ENCODE results near the gene ZBTB40.

Gene ZBTB40

GRCh38 chr1:22454476-22455056, 2.9 kb downstream of the ZBTB40 start:
- H3K4me3 ChIP-seq (ENCODE audit: low read depth, low read length), result no peak overlapping the region
- H3K9me3 ChIP-seq (ENCODE audit: control insufficient read depth, insufficient read depth, low read length), result no peaks in the 10 kb centered on the region
- peaks cover 10% of the 10 kb centered on the region; the same call in 1 of the 2 replicates for H3K4me1 ChIP-seq (ENCODE audit: control insufficient read depth, insufficient read depth, low read length)
- H3K9ac ChIP-seq (ENCODE audit: low read depth, low read length), result no peak overlapping the region
- no peak overlapping the region for H3K27ac ChIP-seq (ENCODE audit: low read depth, low read length)
- H3K36me3 ChIP-seq (ENCODE audit: control insufficient read depth, insufficient read depth, low read length), result no peaks in the 10 kb centered on the region
- no peaks in the 10 kb centered on the region for H3K27me3 ChIP-seq (ENCODE audit: control insufficient read depth, insufficient read depth, low read length)

- no peak overlapping the region for H3K4me3 ChIP-seq (ENCODE audit: low read depth, low read length)
- H3K27me3 ChIP-seq (ENCODE audit: control insufficient read depth, insufficient read depth, low read length), result no peaks in the 10 kb centered on the region
- no peak overlapping the region for H3K27ac ChIP-seq (ENCODE audit: low read depth, low read length)
- H3K36me3 ChIP-seq (ENCODE audit: control insufficient read depth, insufficient read depth, low read length), result no peaks in the 10 kb centered on the region
- peaks cover 9% of the 10 kb centered on the region for H3K4me1 ChIP-seq (ENCODE audit: control insufficient read depth, insufficient read depth, low read length)
- H3K9ac ChIP-seq (ENCODE audit: low read depth, low read length), result no peak overlapping the region
- no peaks in the 10 kb centered on the region for H3K9me3 ChIP-seq (ENCODE audit: control insufficient read depth, insufficient read depth, low read length)
Measured at GRCh38 chr1:22457345-22457744, 5.7 kb downstream of the ZBTB40 start.

- no peak overlapping the region for H3K27ac ChIP-seq (ENCODE audit: low read depth, low read length)
- no peak overlapping the region for H3K9ac ChIP-seq (ENCODE audit: low read depth, low read length)
- H3K36me3 ChIP-seq (ENCODE audit: control insufficient read depth, insufficient read depth, low read length), result no peaks in the 10 kb centered on the region
- H3K4me1 ChIP-seq (ENCODE audit: control insufficient read depth, insufficient read depth, low read length), result peaks cover 9% of the 10 kb centered on the region
- no peaks in the 10 kb centered on the region for H3K9me3 ChIP-seq (ENCODE audit: control insufficient read depth, insufficient read depth, low read length)
- no peaks in the 10 kb centered on the region for H3K27me3 ChIP-seq (ENCODE audit: control insufficient read depth, insufficient read depth, low read length)
- H3K4me3 ChIP-seq (ENCODE audit: low read depth, low read length), result no peak overlapping the region
Measured at GRCh38 chr1:22457836-22458235, 6.2 kb downstream of the ZBTB40 start.

GRCh38 chr1:22461100-22461499, 9.4 kb downstream of the ZBTB40 start:
- Histone ChIP-seq H3K9ac (ENCODE audit: low read depth, low read length) (no peak overlapping the region), H3K36me3 (ENCODE audit: control insufficient read depth, insufficient read depth, low read length) (no peaks in the 10 kb centered on the region), H3K4me3 (ENCODE audit: low read depth, low read length) (no peak overlapping the region), H3K27ac (ENCODE audit: low read depth, low read length) (no peak overlapping the region), H3K9me3 (ENCODE audit: control insufficient read depth, insufficient read depth, low read length) (no peaks in the 10 kb centered on the region), H3K27me3 (ENCODE audit: control insufficient read depth, insufficient read depth, low read length) (no peaks in the 10 kb centered on the region), H3K4me1 (ENCODE audit: control insufficient read depth, insufficient read depth, low read length) (peaks cover 9% of the 10 kb centered on the region)

GRCh38 chr1:22461678-22462527, 10.3 kb downstream of the ZBTB40 start:
- H3K27ac ChIP-seq (ENCODE audit: low read depth, low read length), result no peak overlapping the region
- no peaks in the 10 kb centered on the region for H3K9me3 ChIP-seq (ENCODE audit: control insufficient read depth, insufficient read depth, low read length)
- H3K9ac ChIP-seq (ENCODE audit: low read depth, low read length), result no peak overlapping the region

GRCh38 chr1:22462928-22463327, 11.3 kb downstream of the ZBTB40 start:
- Histone ChIP-seq H3K4me1 (ENCODE audit: control insufficient read depth, insufficient read depth, low read length) (peaks cover 9% of the 10 kb centered on the region), H3K9me3 (ENCODE audit: control insufficient read depth, insufficient read depth, low read length) (no peaks in the 10 kb centered on the region), H3K9ac (ENCODE audit: low read depth, low read length) (no peak overlapping the region), H3K27me3 (ENCODE audit: control insufficient read depth, insufficient read depth, low read length) (no peaks in the 10 kb centered on the region), H3K36me3 (ENCODE audit: control insufficient read depth, insufficient read depth, low read length) (no peaks in the 10 kb centered on the region), H3K27ac (ENCODE audit: low read depth, low read length) (no peak overlapping the region), H3K4me3 (ENCODE audit: low read depth, low read length) (no peak overlapping the region)

More at GRCh38 chr1:22461678-22462527, 10.3 kb downstream of the ZBTB40 start:
- Histone ChIP-seq H3K4me1 (ENCODE audit: control insufficient read depth, insufficient read depth, low read length) (peaks cover 9% of the 10 kb centered on the region), H3K4me3 (ENCODE audit: low read depth, low read length) (no peak overlapping the region), H3K36me3 (ENCODE audit: control insufficient read depth, insufficient read depth, low read length) (no peaks in the 10 kb centered on the region), H3K27me3 (ENCODE audit: control insufficient read depth, insufficient read depth, low read length) (no peaks in the 10 kb centered on the region)

- Histone ChIP-seq H3K27me3 (ENCODE audit: control insufficient read depth, insufficient read depth, low read length) (no peaks in the 10 kb centered on the region), H3K9me3 (ENCODE audit: control insufficient read depth, insufficient read depth, low read length) (no peaks in the 10 kb centered on the region), H3K27ac (ENCODE audit: low read depth, low read length) (no peak overlapping the region), H3K4me3 (ENCODE audit: low read depth, low read length) (no peak overlapping the region), H3K4me1 (ENCODE audit: control insufficient read depth, insufficient read depth, low read length) (peaks cover 9% of the 10 kb centered on the region), H3K9ac (ENCODE audit: low read depth, low read length) (no peak overlapping the region), H3K36me3 (ENCODE audit: control insufficient read depth, insufficient read depth, low read length) (no peaks in the 10 kb centered on the region)
Measured at GRCh38 chr1:22465015-22465565, 13.4 kb downstream of the ZBTB40 start.

GRCh38 chr1:22465671-22466070, 14.0 kb downstream of the ZBTB40 start:
- Histone ChIP-seq H3K27me3 (ENCODE audit: control insufficient read depth, insufficient read depth, low read length) (no peaks in the 10 kb centered on the region), H3K9me3 (ENCODE audit: control insufficient read depth, insufficient read depth, low read length) (no peaks in the 10 kb centered on the region), H3K4me1 (ENCODE audit: control insufficient read depth, insufficient read depth, low read length) (peaks cover 5% of the 10 kb centered on the region; the same call in 1 of the 2 replicates), H3K36me3 (ENCODE audit: control insufficient read depth, insufficient read depth, low read length) (no peaks in the 10 kb centered on the region), H3K4me3 (ENCODE audit: low read depth, low read length) (no peak overlapping the region), H3K27ac (ENCODE audit: low read depth, low read length) (no peak overlapping the region), H3K9ac (ENCODE audit: low read depth, low read length) (no peak overlapping the region)

GRCh38 chr1:22470227-22470626, 18.6 kb downstream of the ZBTB40 start:
- Histone ChIP-seq H3K9me3 (ENCODE audit: control insufficient read depth, insufficient read depth, low read length) (no peaks in the 10 kb centered on the region), H3K27me3 (ENCODE audit: control insufficient read depth, insufficient read depth, low read length) (no peaks in the 10 kb centered on the region), H3K4me3 (ENCODE audit: low read depth, low read length) (no peak overlapping the region), H3K4me1 (ENCODE audit: control insufficient read depth, insufficient read depth, low read length) (no peaks in the 10 kb centered on the region), H3K27ac (ENCODE audit: low read depth, low read length) (no peak overlapping the region), H3K36me3 (ENCODE audit: control insufficient read depth, insufficient read depth, low read length) (no peaks in the 10 kb centered on the region), H3K9ac (ENCODE audit: low read depth, low read length) (no peak overlapping the region)

- no peaks in the 10 kb centered on the region for H3K4me1 ChIP-seq (ENCODE audit: control insufficient read depth, insufficient read depth, low read length)
- H3K36me3 ChIP-seq (ENCODE audit: control insufficient read depth, insufficient read depth, low read length), result no peaks in the 10 kb centered on the region
- no peak overlapping the region for H3K9ac ChIP-seq (ENCODE audit: low read depth, low read length)
- no peaks in the 10 kb centered on the region for H3K9me3 ChIP-seq (ENCODE audit: control insufficient read depth, insufficient read depth, low read length)
- no peaks in the 10 kb centered on the region for H3K27me3 ChIP-seq (ENCODE audit: control insufficient read depth, insufficient read depth, low read length)
- H3K4me3 ChIP-seq (ENCODE audit: low read depth, low read length), result no peak overlapping the region
- H3K27ac ChIP-seq (ENCODE audit: low read depth, low read length), result no peak overlapping the region
Measured at GRCh38 chr1:22471078-22471477, 19.4 kb downstream of the ZBTB40 start.

GRCh38 chr1:22471610-22472009, 20.0 kb downstream of the ZBTB40 start:
- Histone ChIP-seq H3K4me1 (ENCODE audit: control insufficient read depth, insufficient read depth, low read length) (no peaks in the 10 kb centered on the region), H3K9ac (ENCODE audit: low read depth, low read length) (no peak overlapping the region), H3K4me3 (ENCODE audit: low read depth, low read length) (no peak overlapping the region), H3K27me3 (ENCODE audit: control insufficient read depth, insufficient read depth, low read length) (no peaks in the 10 kb centered on the region), H3K36me3 (ENCODE audit: control insufficient read depth, insufficient read depth, low read length) (no peaks in the 10 kb centered on the region), H3K9me3 (ENCODE audit: control insufficient read depth, insufficient read depth, low read length) (no peaks in the 10 kb centered on the region), H3K27ac (ENCODE audit: low read depth, low read length) (no peak overlapping the region)
